ENCODE data around the gene NBAS. TPM values are rescaled to one million over a fixed set of nuclear protein-coding genes. Genes with fewer than 3 reads are reported as not detected.

Gene NBAS
- total and polyA plus RNA-seq, 2 of the 13 experiments (the other 11 are each of a cell fraction or from before 2014, with no cell fraction given): 33.6 to 58.7 TPM

- TF ChIP-seq MLXIP (CRISPR knock-in tag; IDR thresholded peaks at IDR 0.05; ENCODE audit: borderline replicate concordance): no peak
- no peak for TF ChIP-seq MATR3 (CRISPR knock-in tag; IDR thresholded peaks at IDR 0.05)
- no peak for TF ChIP-seq LCORL (IDR thresholded peaks at IDR 0.05)
- TF ChIP-seq LCORL (CRISPR knock-in tag; IDR thresholded peaks at IDR 0.05): no peak
- no peak for TF ChIP-seq ZBTB7A (CRISPR knock-in tag; IDR thresholded peaks at IDR 0.05)
- TF ChIP-seq ZIK1 (CRISPR knock-in tag; IDR thresholded peaks at IDR 0.05; ENCODE audit: borderline replicate concordance, low read depth): no peak
- no peak for TF ChIP-seq MXD4 (CRISPR knock-in tag; IDR thresholded peaks at IDR 0.05)
- TF ChIP-seq ZNF597 (CRISPR knock-in tag; IDR thresholded peaks at IDR 0.05): no peak
- no peak for TF ChIP-seq ZUFSP (CRISPR knock-in tag; IDR thresholded peaks at IDR 0.05; ENCODE audit: borderline replicate concordance)
- TF ChIP-seq ZNF788 (CRISPR knock-in tag; IDR thresholded peaks at IDR 0.05; ENCODE audit: borderline replicate concordance): no peak
- TF ChIP-seq TSC22D2 (CRISPR knock-in tag; IDR thresholded peaks at IDR 0.05; ENCODE audit: borderline replicate concordance): no peak
- TF ChIP-seq POLR2A (IDR thresholded peaks at IDR 0.05; ENCODE audit: insufficient read depth in 1 of 2, low read depth in 2 of 2, low read length in 2 of 2): no peak
- TF ChIP-seq FOXK1 (CRISPR knock-in tag; IDR thresholded peaks at IDR 0.05; ENCODE audit: borderline replicate concordance, low read depth): no peak
- no peak for TF ChIP-seq ZNF256 (CRISPR knock-in tag; conservative IDR thresholded peaks at IDR 0.05)
- TF ChIP-seq AHDC1 (CRISPR knock-in tag; IDR thresholded peaks at IDR 0.05; ENCODE audit: borderline replicate concordance): no peak
Observed at GRCh38 chr2:15369129-15369528, 192.0 kb downstream of the NBAS start (continued).

Measured in HepG2 (cell line).